ENCODE data around the gene CCL8.

DNA sequence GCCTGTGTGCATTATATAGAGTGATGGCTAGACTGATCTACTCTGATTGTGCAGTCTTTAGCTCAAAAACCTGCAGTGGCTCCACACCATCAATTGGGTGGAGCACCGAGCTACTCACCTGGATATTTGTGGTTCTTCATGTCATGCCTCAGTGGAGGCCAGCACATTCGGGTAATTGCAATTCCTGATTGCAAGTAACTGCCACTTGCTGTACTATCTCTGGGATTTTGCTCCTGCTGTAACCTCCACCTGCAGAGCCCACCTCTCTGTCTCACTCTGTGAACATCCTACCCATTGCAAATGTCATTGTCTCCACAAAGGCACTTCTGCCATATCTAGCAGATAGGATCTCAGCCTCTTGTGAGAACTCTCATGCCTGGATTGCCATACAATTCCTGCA lies 45.5 kb downstream of the CCL8 start:
- TF ChIP-seq, protein P1, sequence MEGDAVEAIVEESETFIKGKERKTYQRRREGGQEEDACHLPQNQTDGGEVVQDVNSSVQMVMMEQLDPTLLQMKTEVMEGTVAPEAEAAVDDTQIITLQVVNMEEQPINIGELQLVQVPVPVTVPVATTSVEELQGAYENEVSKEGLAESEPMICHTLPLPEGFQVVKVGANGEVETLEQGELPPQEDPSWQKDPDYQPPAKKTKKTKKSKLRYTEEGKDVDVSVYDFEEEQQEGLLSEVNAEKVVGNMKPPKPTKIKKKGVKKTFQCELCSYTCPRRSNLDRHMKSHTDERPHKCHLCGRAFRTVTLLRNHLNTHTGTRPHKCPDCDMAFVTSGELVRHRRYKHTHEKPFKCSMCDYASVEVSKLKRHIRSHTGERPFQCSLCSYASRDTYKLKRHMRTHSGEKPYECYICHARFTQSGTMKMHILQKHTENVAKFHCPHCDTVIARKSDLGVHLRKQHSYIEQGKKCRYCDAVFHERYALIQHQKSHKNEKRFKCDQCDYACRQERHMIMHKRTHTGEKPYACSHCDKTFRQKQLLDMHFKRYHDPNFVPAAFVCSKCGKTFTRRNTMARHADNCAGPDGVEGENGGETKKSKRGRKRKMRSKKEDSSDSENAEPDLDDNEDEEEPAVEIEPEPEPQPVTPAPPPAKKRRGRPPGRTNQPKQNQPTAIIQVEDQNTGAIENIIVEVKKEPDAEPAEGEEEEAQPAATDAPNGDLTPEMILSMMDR (IDR thresholded peaks at IDR 0.05): no peak
- no peak for TF ChIP-seq POLR2A (IDR thresholded peaks at IDR 0.05)

All from testis (tissue), 2 donors.